HepG2 (cell line): ENCODE measurements around the gene SELENOM. TPM values are rescaled to one million over a fixed set of nuclear protein-coding genes. Genes with fewer than 3 reads are reported as not detected.

ENCODE experiments used
- CBX5 ChIP-seq: sonication (generic); formaldehyde crosslinking; IDR thresholded peaks from 2 replicates; pipeline ENCODE4 v1.4.0; 2020; ENCODE audit warnings: missing genetic modification reagents, borderline replicate concordance
- CEBPB ChIP-seq: IDR thresholded peaks from 2 replicates; pipeline ENCODE4 v1.6.1; 2011; ENCODE audit warnings: low read depth, low read length, improper control_type of control experiment, borderline replicate concordance
- FOXC1 ChIP-seq: sonication (generic); formaldehyde crosslinking; IDR thresholded peaks from 2 replicates; pipeline ENCODE4 v1.8.0; 2022; ENCODE audit warnings: mild to moderate bottlenecking, missing genetic modification reagents, borderline replicate concordance
- HNF4A ChIP-seq: sonication (generic); formaldehyde crosslinking; IDR thresholded peaks from 2 replicates; pipeline ENCODE4 v1.4.0; 2020; ENCODE audit warnings: missing genetic modification reagents
- HNRNPLL ChIP-seq: fragments of 200-400 bp; formaldehyde crosslinking; IDR thresholded peaks from 2 replicates; pipeline ENCODE4 v1.6.1; 2017; ENCODE audit warnings: mild to moderate bottlenecking, low read depth, low read length; ENCODE audit not compliant: poor library complexity, severe bottlenecking
- MEF2D ChIP-seq: sonication (generic); formaldehyde crosslinking; IDR thresholded peaks from 2 replicates; pipeline ENCODE4 v1.5.1; 2020; ENCODE audit warnings: mild to moderate bottlenecking, missing genetic modification reagents
- MIER2 ChIP-seq: IDR thresholded peaks from 2 replicates; pipeline ENCODE4 v1.6.1; 2016; ENCODE audit warnings: missing biosample characterization, missing genetic modification reagents
- MIER3 ChIP-seq: IDR thresholded peaks from 2 replicates; pipeline ENCODE4 v1.6.1; 2016; ENCODE audit warnings: missing compliant biosample characterization, borderline replicate concordance
- NFE2L1 ChIP-seq: sonication (generic); formaldehyde crosslinking; IDR thresholded peaks from 2 replicates; pipeline ENCODE4 v1.4.0; 2020; ENCODE audit warnings: missing genetic modification reagents, mild to moderate bottlenecking, borderline replicate concordance
- RARA ChIP-seq: IDR thresholded peaks from 2 replicates; pipeline ENCODE4 v1.6.1; 2016; ENCODE audit warnings: missing genetic modification reagents, missing compliant biosample characterization
- ZNF17 ChIP-seq: sonication (generic); formaldehyde crosslinking; IDR thresholded peaks from 2 replicates; pipeline ENCODE4 v1.5.0; 2020; ENCODE audit warnings: mild to moderate bottlenecking, missing genetic modification reagents
- ZNF33A ChIP-seq: sonication (generic); formaldehyde crosslinking; IDR thresholded peaks from 2 replicates; pipeline ENCODE4 v1.5.1; 2020; ENCODE audit warnings: missing genetic modification reagents, mild to moderate bottlenecking, moderate library complexity, borderline replicate concordance
- ZNF615 ChIP-seq: sonication (generic); formaldehyde crosslinking; IDR thresholded peaks from 2 replicates; pipeline ENCODE4 v1.5.0; 2020; ENCODE audit warnings: mild to moderate bottlenecking, missing genetic modification reagents, borderline replicate concordance
- polyA plus RNA-seq, 8 experiments: library from polyadenylated mRNA; depleted of rRNA in 3 of 8; stranded (reverse) in 7 of 8; unstranded in 1 of 8; fragments of >200 nt; fragmentation: Illumina TruSeq in 4 of 8; extraction: Trizol in 4 of 8; gene quantifications; 2 replicates each; pipeline versions ENCODE4 v1.2.1 to v1.2.3, GENCODE V29; 2011 to 2016; ENCODE audit warnings: low read depth in 4 of 8, missing spikeins in 1 of 8, mixed read lengths in 1 of 8; ENCODE audit not compliant: insufficient read depth in 1 of 8
- total RNA-seq, 5 experiments: library from RNA; depleted of rRNA; stranded (reverse); fragments of >200 nt; fragmentation: Illumina TruSeq; extraction: Trizol; gene quantifications; 2 replicates each; pipeline ENCODE4 v1.2.3, GENCODE V29; 2016; ENCODE audit warnings: low read depth in 1 of 5
- TF ChIP-seq, protein P1 (sequence below): sonication (generic); formaldehyde crosslinking; IDR thresholded peaks from one replicate; pipeline ENCODE4 v1.5.1; 2020; ENCODE audit warnings: mild to moderate bottlenecking, missing genetic modification reagents; ENCODE audit errors: not compliant biosample characterization
- TF ChIP-seq, protein P2 (sequence below): IDR thresholded peaks from 2 replicates; pipeline ENCODE4 v1.6.1; 2016; ENCODE audit warnings: low read depth
- TF ChIP-seq, protein P3 (sequence below): sonication (generic); formaldehyde crosslinking; IDR thresholded peaks from 2 replicates; pipeline ENCODE4 v1.8.0; 2023; ENCODE audit warnings: mild to moderate bottlenecking, missing genetic modification reagents
- TF ChIP-seq, protein P4 (sequence below): sonication (generic); formaldehyde crosslinking; conservative IDR thresholded peaks from 2 replicates; pipeline ENCODE4 v1.5.0; 2020; ENCODE audit warnings: missing genetic modification reagents

The SELENOM gene
- total and polyA plus RNA-seq, 2 of the 13 experiments (the other 11 are each of a cell fraction or from before 2014, with no cell fraction given) = 4.1 to 4.3 TPM

DNA sequence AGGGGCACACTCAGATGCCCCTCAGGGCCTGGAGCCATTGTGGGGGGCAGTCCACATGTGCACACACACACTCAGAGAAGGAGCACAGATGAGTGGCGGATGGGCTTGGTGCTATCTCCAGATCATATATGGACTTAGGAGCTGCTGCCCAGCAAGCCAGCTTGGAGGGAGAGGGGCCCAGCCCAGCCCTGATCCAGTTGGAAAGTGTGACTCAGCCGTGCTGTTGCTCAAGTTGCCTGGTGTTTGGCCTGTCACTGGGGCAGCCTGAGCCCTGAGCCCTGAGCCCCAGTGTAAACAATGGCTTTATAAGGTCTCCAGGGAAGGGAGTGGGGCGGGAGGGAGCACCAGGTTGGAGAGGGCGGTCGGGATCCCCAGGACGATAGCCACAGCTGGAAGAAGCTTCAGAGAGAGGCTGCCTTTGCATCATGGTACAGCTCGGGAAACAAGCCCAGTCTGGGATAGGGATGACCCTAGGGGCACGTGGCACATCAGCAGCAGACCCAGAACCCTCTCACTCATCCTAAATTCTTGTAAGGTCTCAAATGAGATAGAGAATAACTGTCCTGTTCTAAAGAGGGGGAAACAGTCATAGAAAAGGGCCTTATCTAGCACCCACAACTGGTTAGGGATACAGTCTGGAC, 4.8 kb downstream of the SELENOM start (continued):
- TF ChIP-seq, protein P1, sequence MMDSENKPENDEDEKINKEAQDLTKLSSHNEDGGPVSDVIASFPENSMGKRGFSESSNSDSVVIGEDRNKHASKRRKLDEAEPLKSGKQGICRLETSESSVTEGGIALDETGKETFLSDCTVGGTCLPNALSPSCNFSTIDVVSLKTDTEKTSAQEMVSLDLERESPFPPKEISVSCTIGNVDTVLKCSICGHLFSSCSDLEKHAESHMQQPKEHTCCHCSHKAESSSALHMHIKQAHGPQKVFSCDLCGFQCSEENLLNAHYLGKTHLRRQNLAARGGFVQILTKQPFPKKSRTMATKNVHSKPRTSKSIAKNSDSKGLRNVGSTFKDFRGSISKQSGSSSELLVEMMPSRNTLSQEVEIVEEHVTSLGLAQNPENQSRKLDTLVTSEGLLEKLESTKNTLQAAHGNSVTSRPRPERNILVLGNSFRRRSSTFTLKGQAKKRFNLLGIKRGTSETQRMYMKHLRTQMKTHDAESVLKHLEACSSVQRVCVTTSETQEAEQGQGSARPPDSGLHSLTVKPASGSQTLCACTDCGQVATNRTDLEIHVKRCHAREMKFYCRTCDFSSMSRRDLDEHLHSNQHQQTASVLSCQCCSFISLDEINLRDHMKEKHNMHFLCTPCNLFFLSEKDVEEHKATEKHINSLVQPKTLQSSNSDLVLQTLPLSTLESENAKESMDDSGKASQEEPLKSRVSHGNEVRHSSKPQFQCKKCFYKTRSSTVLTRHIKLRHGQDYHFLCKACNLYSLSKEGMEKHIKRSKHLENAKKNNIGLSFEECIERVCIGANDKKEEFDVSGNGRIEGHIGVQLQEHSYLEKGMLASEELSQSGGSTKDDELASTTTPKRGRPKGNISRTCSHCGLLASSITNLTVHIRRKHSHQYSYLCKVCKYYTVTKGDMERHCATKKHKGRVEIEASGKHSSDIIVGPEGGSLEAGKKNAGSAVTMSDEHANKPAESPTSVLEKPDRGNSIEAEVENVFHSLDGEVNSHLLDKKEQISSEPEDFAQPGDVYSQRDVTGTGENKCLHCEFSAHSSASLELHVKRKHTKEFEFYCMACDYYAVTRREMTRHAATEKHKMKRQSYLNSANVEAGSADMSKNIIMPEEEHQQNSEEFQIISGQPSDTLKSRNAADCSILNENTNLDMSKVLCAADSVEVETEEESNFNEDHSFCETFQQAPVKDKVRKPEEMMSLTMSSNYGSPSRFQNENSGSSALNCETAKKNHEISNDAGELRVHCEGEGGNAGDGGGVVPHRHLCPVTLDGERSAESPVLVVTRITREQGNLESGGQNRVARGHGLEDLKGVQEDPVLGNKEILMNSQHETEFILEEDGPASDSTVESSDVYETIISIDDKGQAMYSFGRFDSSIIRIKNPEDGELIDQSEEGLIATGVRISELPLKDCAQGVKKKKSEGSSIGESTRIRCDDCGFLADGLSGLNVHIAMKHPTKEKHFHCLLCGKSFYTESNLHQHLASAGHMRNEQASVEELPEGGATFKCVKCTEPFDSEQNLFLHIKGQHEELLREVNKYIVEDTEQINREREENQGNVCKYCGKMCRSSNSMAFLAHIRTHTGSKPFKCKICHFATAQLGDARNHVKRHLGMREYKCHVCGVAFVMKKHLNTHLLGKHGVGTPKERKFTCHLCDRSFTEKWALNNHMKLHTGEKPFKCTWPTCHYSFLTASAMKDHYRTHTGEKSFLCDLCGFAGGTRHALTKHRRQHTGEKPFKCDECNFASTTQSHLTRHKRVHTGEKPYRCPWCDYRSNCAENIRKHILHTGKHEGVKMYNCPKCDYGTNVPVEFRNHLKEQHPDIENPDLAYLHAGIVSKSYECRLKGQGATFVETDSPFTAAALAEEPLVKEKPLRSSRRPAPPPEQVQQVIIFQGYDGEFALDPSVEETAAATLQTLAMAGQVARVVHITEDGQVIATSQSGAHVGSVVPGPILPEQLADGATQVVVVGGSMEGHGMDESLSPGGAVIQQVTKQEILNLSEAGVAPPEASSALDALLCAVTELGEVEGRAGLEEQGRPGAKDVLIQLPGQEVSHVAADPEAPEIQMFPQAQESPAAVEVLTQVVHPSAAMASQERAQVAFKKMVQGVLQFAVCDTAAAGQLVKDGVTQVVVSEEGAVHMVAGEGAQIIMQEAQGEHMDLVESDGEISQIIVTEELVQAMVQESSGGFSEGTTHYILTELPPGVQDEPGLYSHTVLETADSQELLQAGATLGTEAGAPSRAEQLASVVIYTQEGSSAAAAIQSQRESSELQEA = no peak
- TF ChIP-seq CEBPB = peak; percentile 94
- TF ChIP-seq HNRNPLL = no peak
- TF ChIP-seq MEF2D (CRISPR knock-in tag) = no peak
- TF ChIP-seq, protein P2, sequence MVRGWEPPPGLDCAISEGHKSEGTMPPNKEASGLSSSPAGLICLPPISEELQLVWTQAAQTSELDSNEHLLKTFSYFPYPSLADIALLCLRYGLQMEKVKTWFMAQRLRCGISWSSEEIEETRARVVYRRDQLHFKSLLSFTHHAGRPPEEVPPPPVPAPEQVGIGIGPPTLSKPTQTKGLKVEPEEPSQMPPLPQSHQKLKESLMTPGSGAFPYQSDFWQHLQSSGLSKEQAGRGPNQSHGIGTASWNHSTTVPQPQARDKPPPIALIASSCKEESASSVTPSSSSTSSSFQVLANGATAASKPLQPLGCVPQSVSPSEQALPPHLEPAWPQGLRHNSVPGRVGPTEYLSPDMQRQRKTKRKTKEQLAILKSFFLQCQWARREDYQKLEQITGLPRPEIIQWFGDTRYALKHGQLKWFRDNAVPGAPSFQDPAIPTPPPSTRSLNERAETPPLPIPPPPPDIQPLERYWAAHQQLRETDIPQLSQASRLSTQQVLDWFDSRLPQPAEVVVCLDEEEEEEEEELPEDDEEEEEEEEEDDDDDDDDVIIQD (CRISPR knock-in tag) = 0 out of 2 replicates have a peak, but pooled peaks have one; percentile 29
- no peak for TF ChIP-seq NFE2L1 (CRISPR knock-in tag)
- no peak for TF ChIP-seq ZNF17 (CRISPR knock-in tag)
- no peak for TF ChIP-seq ZNF615
- TF ChIP-seq MIER3 (CRISPR knock-in tag) = peak; percentile 67; the same call in 1 of the 2 replicates
- TF ChIP-seq, protein P3, sequence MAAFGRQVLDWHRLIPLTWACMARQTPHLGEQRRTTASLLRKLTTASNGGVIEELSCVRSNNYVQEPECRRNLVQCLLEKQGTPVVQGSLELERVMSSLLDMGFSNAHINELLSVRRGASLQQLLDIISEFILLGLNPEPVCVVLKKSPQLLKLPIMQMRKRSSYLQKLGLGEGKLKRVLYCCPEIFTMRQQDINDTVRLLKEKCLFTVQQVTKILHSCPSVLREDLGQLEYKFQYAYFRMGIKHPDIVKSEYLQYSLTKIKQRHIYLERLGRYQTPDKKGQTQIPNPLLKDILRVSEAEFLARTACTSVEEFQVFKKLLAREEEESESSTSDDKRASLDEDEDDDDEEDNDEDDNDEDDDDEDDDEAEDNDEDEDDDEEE (CRISPR knock-in tag) = no peak
- TF ChIP-seq MIER2 = no peak
- peak; percentile 46; the same call in 1 of the 2 replicates for TF ChIP-seq CBX5
- no peak for TF ChIP-seq ZNF33A (CRISPR knock-in tag)
- TF ChIP-seq FOXC1 (CRISPR knock-in tag) = no peak
- TF ChIP-seq RARA = peak; percentile 49; the same call in 1 of the 2 replicates
- TF ChIP-seq HNF4A = peak; percentile 31; the same call in 1 of the 2 replicates
- TF ChIP-seq, protein P4, sequence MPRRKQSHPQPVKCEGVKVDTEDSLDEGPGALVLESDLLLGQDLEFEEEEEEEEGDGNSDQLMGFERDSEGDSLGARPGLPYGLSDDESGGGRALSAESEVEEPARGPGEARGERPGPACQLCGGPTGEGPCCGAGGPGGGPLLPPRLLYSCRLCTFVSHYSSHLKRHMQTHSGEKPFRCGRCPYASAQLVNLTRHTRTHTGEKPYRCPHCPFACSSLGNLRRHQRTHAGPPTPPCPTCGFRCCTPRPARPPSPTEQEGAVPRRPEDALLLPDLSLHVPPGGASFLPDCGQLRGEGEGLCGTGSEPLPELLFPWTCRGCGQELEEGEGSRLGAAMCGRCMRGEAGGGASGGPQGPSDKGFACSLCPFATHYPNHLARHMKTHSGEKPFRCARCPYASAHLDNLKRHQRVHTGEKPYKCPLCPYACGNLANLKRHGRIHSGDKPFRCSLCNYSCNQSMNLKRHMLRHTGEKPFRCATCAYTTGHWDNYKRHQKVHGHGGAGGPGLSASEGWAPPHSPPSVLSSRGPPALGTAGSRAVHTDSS = no peak
